Stimulated activated CD8-positive, alpha-beta memory T cell treated with anti-CD3 and anti-CD28 coated beads, Interleukin-12 subunit alpha, Interleukin-12 subunit beta, amount 100 ng/mL, for 24 hours (primary cell): ENCODE measurements around the gene ZNF358.

Source experiments
- DNase-seq: peaks from one replicate; pipeline ENCODE4 v3.0.0-alpha.2; 2020; ENCODE audit errors: extremely low read depth

Gene ZNF358

GRCh38 chr19:7515645-7516151 lies at the start of gene ZNF358:
TSS of gene ZNF358 (plus strand) at chr19:7516103. CDS start at chr19:7519243, 3,140 bp downstream.
- DNase-seq: no peak

GRCh38 chr19:7467009-7467989 lies 48.6 kb upstream of the ZNF358 start:
- no peak for DNase-seq

- no peak for DNase-seq
Observed at GRCh38 chr19:7468840-7469239, 47.1 kb upstream of the ZNF358 start.

GRCh38 chr19:7469669-7470285 lies 46.1 kb upstream of the ZNF358 start:
- DNase-seq: no peak

GRCh38 chr19:7470540-7471305 lies 45.2 kb upstream of the ZNF358 start:
- DNase-seq: no peak

GRCh38 chr19:7471696-7472615 lies 43.9 kb upstream of the ZNF358 start:
- DNase-seq: no peak

GRCh38 chr19:7475665-7476064 lies 40.2 kb upstream of the ZNF358 start:
- DNase-seq: no peak

- no peak for DNase-seq
Observed at GRCh38 chr19:7476241-7476640, 39.7 kb upstream of the ZNF358 start.

- DNase-seq: no peak
Observed at GRCh38 chr19:7476777-7477494, 39.0 kb upstream of the ZNF358 start.

- DNase-seq: no peak
Observed at GRCh38 chr19:7477758-7478157, 38.1 kb upstream of the ZNF358 start.

- DNase-seq: no peak
Observed at GRCh38 chr19:7478173-7478842, 37.6 kb upstream of the ZNF358 start.

GRCh38 chr19:7478843-7479227 lies 37.1 kb upstream of the ZNF358 start:
- no peak for DNase-seq

- no peak for DNase-seq
Observed at GRCh38 chr19:7480222-7480969, 35.5 kb upstream of the ZNF358 start.

- no peak for DNase-seq
Observed at GRCh38 chr19:7480970-7481255, 35.0 kb upstream of the ZNF358 start.

- DNase-seq: no peak
Observed at GRCh38 chr19:7482584-7483439, 33.1 kb upstream of the ZNF358 start.

- no peak for DNase-seq
Observed at GRCh38 chr19:7483720-7484201, 32.1 kb upstream of the ZNF358 start.

GRCh38 chr19:7486923-7487322 lies 29.0 kb upstream of the ZNF358 start:
- DNase-seq: no peak

GRCh38 chr19:7488736-7489353 lies 27.1 kb upstream of the ZNF358 start, which contains the start of gene PEX11G:
TSS of gene PEX11G (minus strand) at chr19:7489035. CDS start at chr19:7489010, 25 bp downstream.
- DNase-seq: peak; percentile 77
